Hepatocyte (in vitro differentiated cells): Measurements from ENCODE around the gene MRTFB. TPM values are rescaled to one million over a fixed set of nuclear protein-coding genes. Genes with fewer than 3 reads are reported as not detected.
A peak's percentile ranks its signal among the peaks of the same experiment; 100 is the strongest.

Experiments used
- DNase-seq: peaks from one replicate; pipeline ENCODE4 v3.0.0-alpha.2; 2016; ENCODE audit warnings: low spot score
- H2AFZ ChIP-seq: fragments of 200-600 bp; sonication (generic); 2 replicates; pipeline ENCODE4 v1.6.0; 2016; ENCODE audit warnings: antibody characterized with exemption, mild to moderate bottlenecking
- H3K27ac ChIP-seq: fragments of 200-600 bp; sonication (generic); 2 replicates; pipeline ENCODE4 v1.5.1; 2016; ENCODE audit warnings: mild to moderate bottlenecking
- H3K27me3 ChIP-seq: fragments of 200-600 bp; sonication (generic); 2 replicates; pipeline ENCODE4 v1.6.1; 2016
- H3K36me3 ChIP-seq: fragments of 200-600 bp; sonication (generic); replicated peaks from 2 replicates; pipeline ENCODE4 v1.5.1; 2016; ENCODE audit warnings: low read depth; ENCODE audit not compliant: insufficient read depth
- H3K4me1 ChIP-seq: fragments of 200-600 bp; sonication (generic); 2 replicates; pipeline ENCODE4 v1.5.1; 2016; ENCODE audit warnings: mild to moderate bottlenecking, moderate library complexity; ENCODE audit not compliant: insufficient read depth
- H3K4me2 ChIP-seq: fragments of 200-600 bp; sonication (generic); 2 replicates; pipeline ENCODE4 v1.6.0; 2016
- H3K4me3 ChIP-seq: fragments of 200-600 bp; sonication (generic); 2 replicates; pipeline ENCODE4 v1.5.1; 2016; ENCODE audit warnings: mild to moderate bottlenecking
- H3K79me2 ChIP-seq: fragments of 200-600 bp; sonication (generic); 2 replicates; pipeline ENCODE4 v1.6.0; 2017; ENCODE audit warnings: mild to moderate bottlenecking
- H3K9me2 ChIP-seq: fragments of 200-600 bp; sonication (generic); replicated peaks from 2 replicates; pipeline ENCODE4 v1.6.0; 2017; ENCODE audit warnings: mild to moderate bottlenecking; ENCODE audit not compliant: insufficient read depth
- H3K9me3 ChIP-seq: fragments of 200-600 bp; sonication (generic); 2 replicates; pipeline ENCODE4 v1.5.1; 2016; ENCODE audit warnings: low read depth, mild to moderate bottlenecking
- H4K20me1 ChIP-seq: fragments of 200-600 bp; sonication (generic); 2 replicates; pipeline ENCODE4 v1.6.0; 2016; ENCODE audit warnings: mild to moderate bottlenecking; ENCODE audit not compliant: insufficient read depth, poor library complexity, severe bottlenecking
- EZH2 ChIP-seq: fragments of 200-600 bp; sonication (generic); IDR thresholded peaks from 2 replicates; pipeline ENCODE4 v1.6.1; 2016; ENCODE audit warnings: antibody characterized with exemption, mild to moderate bottlenecking, borderline replicate concordance
- EZH2phosphoT487 ChIP-seq: fragments of 200-600 bp; sonication (generic); IDR thresholded peaks from one replicate; pipeline ENCODE4 v1.6.1; 2018; ENCODE audit warnings: antibody characterized with exemption, mild to moderate bottlenecking, low read depth, moderate library complexity; ENCODE audit not compliant: unreplicated experiment, severe bottlenecking
- WGBS: methylation state at CpG from one replicate; pipeline ENCODE4 v1.1.6; 2016; ENCODE audit warnings: low lambda C conversion rate; ENCODE audit errors: missing lambda C conversion rate; 5-methylcytosine and 5-hydroxymethylcytosine counted together
- polyA plus RNA-seq: library from polyadenylated mRNA; unstranded; fragments of >200 nt; fragmentation: Nextera tagmentation; extraction: Ambion mirVana; gene quantifications from 2 replicates; pipeline ENCODE4 v1.2.1, GENCODE V29; 2016
- total RNA-seq: library from RNA; depleted of rRNA; stranded (reverse); fragments of >200 nt; gene quantifications from 2 replicates; pipeline ENCODE4 v1.2.3, GENCODE V29; 2014
- TF ChIP-seq, protein P1 (sequence below): fragments of 200-600 bp; sonication (generic); IDR thresholded peaks from 2 replicates; pipeline ENCODE4 v1.5.1; 2016; ENCODE audit warnings: antibody characterized with exemption, mild to moderate bottlenecking; ENCODE audit not compliant: poor library complexity

The MRTFB gene
- total and polyA plus RNA-seq, 2 experiments from 2014 or later = 10.9 to 27.9 TPM

DNA sequence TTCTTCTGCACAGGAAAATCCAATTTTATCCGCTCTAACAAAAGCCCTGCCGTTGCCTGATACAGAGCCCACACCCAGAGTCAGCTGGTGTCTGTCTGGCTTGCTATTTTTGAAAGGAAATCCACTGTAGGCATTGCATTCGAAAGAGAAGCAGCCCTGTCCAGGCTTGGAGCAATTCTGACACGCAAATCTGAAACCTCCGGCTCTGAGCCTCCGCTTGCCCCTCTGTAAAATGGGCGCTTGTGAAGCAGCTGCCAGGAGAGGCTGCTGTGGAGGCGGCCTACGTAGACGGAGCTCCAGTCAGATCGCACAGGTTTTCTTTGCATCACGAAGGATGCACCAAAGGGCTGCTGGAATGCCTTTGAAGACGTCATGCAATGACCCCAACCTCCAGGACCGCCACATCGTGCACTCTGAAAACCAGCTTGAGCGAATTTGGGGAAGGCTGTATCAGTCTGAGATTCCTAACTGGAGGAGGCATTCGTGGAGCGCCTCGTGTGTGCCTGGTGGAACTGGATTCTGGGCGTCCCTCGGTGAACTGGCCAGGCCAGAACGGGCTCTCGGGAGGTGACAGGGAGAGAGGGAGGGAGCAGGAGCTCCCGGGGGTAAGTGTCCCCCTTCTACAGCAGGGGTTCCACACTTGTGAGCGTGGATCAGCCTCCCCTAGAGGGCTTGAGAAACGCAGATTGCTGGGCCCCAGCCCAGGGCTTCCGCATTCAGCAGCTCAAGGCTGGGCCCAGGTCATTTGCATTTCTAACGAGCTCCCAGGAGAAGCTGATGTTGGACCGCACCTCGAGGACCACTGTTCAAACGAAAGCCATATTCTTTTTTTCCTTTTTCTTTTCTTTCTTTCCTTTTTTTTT lies 215.5 kb downstream of the MRTFB start:
- no peak overlapping the region for H3K4me3 ChIP-seq
- peak; percentile 51 for DNase-seq
- no peaks in the 10 kb centered on the region for H3K27me3 ChIP-seq
- H3K79me2 ChIP-seq = no peaks in the 10 kb centered on the region
- no peaks in the 10 kb centered on the region for H3K36me3 ChIP-seq
- H3K4me2 ChIP-seq = peak overlapping the region; percentile 77
- H3K27ac ChIP-seq = peak overlapping the region; percentile 52
- H2AFZ ChIP-seq = peak overlapping the region; percentile 26
- no peaks in the 10 kb centered on the region for H4K20me1 ChIP-seq
- no peaks in the 10 kb centered on the region for H3K9me2 ChIP-seq
- H3K9me3 ChIP-seq = no peaks in the 10 kb centered on the region
- H3K4me1 ChIP-seq = no peaks in the 10 kb centered on the region
- TF ChIP-seq EZH2phosphoT487 = no peak
- TF ChIP-seq, protein P1, sequence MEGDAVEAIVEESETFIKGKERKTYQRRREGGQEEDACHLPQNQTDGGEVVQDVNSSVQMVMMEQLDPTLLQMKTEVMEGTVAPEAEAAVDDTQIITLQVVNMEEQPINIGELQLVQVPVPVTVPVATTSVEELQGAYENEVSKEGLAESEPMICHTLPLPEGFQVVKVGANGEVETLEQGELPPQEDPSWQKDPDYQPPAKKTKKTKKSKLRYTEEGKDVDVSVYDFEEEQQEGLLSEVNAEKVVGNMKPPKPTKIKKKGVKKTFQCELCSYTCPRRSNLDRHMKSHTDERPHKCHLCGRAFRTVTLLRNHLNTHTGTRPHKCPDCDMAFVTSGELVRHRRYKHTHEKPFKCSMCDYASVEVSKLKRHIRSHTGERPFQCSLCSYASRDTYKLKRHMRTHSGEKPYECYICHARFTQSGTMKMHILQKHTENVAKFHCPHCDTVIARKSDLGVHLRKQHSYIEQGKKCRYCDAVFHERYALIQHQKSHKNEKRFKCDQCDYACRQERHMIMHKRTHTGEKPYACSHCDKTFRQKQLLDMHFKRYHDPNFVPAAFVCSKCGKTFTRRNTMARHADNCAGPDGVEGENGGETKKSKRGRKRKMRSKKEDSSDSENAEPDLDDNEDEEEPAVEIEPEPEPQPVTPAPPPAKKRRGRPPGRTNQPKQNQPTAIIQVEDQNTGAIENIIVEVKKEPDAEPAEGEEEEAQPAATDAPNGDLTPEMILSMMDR = no peak
- no peak for TF ChIP-seq EZH2
- WGBS = 37% methylated on average over 31 of the region's 31 CpGs

DNA sequence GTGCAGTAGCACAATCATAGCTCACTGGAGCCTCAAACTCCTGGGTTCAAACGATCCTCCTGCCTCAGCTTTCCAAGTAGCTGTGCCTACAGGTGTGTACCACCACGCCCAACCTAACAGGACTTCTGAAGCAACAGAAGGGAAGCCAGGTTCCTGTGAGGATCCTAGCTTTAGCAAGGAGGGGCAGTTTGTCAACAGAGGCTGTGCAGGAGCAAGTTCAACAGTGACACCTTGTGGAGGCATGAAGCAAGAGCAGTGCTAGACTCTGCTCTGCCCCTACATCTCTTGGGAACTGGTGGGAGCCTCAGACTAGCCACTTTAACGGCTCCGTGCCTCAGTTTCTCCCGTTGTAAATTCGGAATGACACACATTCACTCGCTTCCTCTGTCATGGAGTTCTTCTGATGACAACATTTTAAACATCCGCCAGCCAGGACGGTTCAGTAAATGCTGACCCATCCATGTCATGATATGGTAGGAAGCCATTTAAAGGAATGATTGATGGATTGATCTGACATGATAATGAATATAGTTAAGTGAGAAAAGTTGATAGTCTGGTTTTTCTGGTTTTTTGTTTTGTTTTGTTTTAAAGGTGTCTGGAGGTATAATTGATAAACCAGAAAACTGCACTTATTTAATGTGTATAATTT lies 218.7 kb downstream of the MRTFB start:
- Histone ChIP-seq H3K27me3 (no peaks in the 10 kb centered on the region), H3K36me3 (no peaks in the 10 kb centered on the region), H3K4me1 (no peaks in the 10 kb centered on the region), H2AFZ (no peak overlapping the region), H3K4me2 (no peak overlapping the region), H3K4me3 (no peak overlapping the region), H3K27ac (no peak overlapping the region), H3K9me2 (no peaks in the 10 kb centered on the region), H3K9me3 (no peaks in the 10 kb centered on the region), H4K20me1 (no peaks in the 10 kb centered on the region), H3K79me2 (no peaks in the 10 kb centered on the region)
- TF ChIP-seq, protein P1 = peak; percentile 41
- no peak for TF ChIP-seq EZH2phosphoT487
- DNase-seq = no peak
- WGBS = 55% methylated on average over 9 of the region's 9 CpGs

DNA sequence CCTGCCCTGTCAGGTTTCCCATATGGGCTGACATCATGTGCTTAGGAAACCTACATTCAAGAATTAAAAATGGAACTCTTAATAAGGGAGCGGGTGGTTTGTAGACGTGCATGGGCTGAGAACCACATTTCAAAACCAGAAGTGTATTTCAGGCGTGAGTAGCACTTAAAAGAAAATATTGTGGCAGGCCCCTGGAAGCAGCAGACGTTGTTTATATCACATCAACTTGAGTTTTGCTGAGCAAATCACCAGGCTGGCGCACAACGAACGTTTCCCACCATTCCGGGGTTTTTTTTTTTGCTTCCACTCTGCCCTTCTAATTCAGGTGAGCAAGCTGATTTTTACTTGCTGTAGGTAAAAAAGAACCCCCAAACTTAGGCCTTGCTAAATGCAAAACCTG lies 220.2 kb downstream of the MRTFB start:
- no peaks in the 10 kb centered on the region for H3K36me3 ChIP-seq
- no peaks in the 10 kb centered on the region for H3K9me3 ChIP-seq
- 88% methylated on average over 8 of the region's 8 CpGs for WGBS
- H3K9me2 ChIP-seq = no peaks in the 10 kb centered on the region
- H2AFZ ChIP-seq = no peak overlapping the region
- no peak overlapping the region for H3K4me3 ChIP-seq
- no peak overlapping the region for H3K4me2 ChIP-seq
- no peaks in the 10 kb centered on the region for H3K79me2 ChIP-seq
- TF ChIP-seq, protein P1 = no peak
- TF ChIP-seq EZH2phosphoT487 (no peak), EZH2 (no peak)
- H4K20me1 ChIP-seq = no peaks in the 10 kb centered on the region
- H3K27me3 ChIP-seq = no peaks in the 10 kb centered on the region
- no peak overlapping the region for H3K27ac ChIP-seq
- no peak for DNase-seq
- no peaks in the 10 kb centered on the region for H3K4me1 ChIP-seq
